Tibial artery (tissue), 4 donors: Measurements from ENCODE around the gene NECTIN4.

ENCODE experiments used
- DNase-seq, 2 donors: peaks; one replicate each; pipeline ENCODE4 v3.0.0-alpha.2; 2019
- H3K27ac ChIP-seq, 2 donors: fragments of 200-600 bp; sonication (generic) in 1 of 2; 1 replicate in 1 of 2; 2 replicates in 1 of 2; pipeline ENCODE4 v1.5.1; 2018 to 2019; ENCODE audit warnings: mild to moderate bottlenecking in 1 of 2
- H3K27me3 ChIP-seq, 2 donors: fragments of 200-600 bp; sonication (generic) in 1 of 2; one replicate each; pipeline versions ENCODE4 v1.5.1 to v1.6.0; 2016 to 2019
- H3K36me3 ChIP-seq, 3 donors: fragments of 200-600 bp; sonication (generic) in 2 of 3; one replicate each; pipeline ENCODE4 v1.5.1; 2016 to 2019; ENCODE audit warnings: mild to moderate bottlenecking in 2 of 3
- H3K4me1 ChIP-seq, 4 donors: fragments of 200-600 bp; sonication (generic) in 2 of 4; 1 replicate in 3 of 4; 2 replicates in 1 of 4; pipeline ENCODE4 v1.5.1; 2016 to 2019
- H3K4me3 ChIP-seq, 2 donors: fragments of 200-600 bp; sonication (generic) in 1 of 2; 1 replicate in 1 of 2; 2 replicates in 1 of 2; pipeline ENCODE4 v1.5.1; 2018 to 2019; ENCODE audit warnings: mild to moderate bottlenecking in 2 of 2
- H3K9me3 ChIP-seq, 3 donors: fragments of 200-600 bp; sonication (generic) in 1 of 3; one replicate each; pipeline ENCODE4 v1.5.1; 2016 to 2019
- intact Hi-C: fragments of 100-400 bp; cut with DNase I; formaldehyde crosslinking; loops from one replicate; pipeline ENCODE4 v1.15.0; 2023; ENCODE audit warnings: low total_unique reads
- TF ChIP-seq, protein P1 (sequence below), 2 experiments: fragments of 200-600 bp in 1 of 2; fragments of 450-650 bp in 1 of 2; IDR thresholded peaks; one replicate each; pipeline ENCODE4 v1.5.1; 2017 to 2019; ENCODE audit warnings: antibody characterized with exemption in 2 of 2, mild to moderate bottlenecking in 1 of 2, moderate library complexity in 1 of 2

NECTIN4 gene

GRCh38 chr1:161089251-161089924 is at the start of gene NECTIN4:
TSS of gene NECTIN4 (minus strand) at chr1:161089558. CDS start at chr1:161089296, 262 bp downstream.
- DNase-seq, result peak in 1 of 2 donors; percentile 54
- Histone ChIP-seq H3K27ac (no peak within 1 kb of the TSS), H3K27me3 (peaks cover 0 to 24% of the 10 kb centered on the region in 2 donors), H3K4me1 (no peaks in the 10 kb centered on the region), H3K9me3 (no peaks in the 10 kb centered on the region), H3K36me3 (no peaks in the 10 kb centered on the region), H3K4me3 (no peak within 1 kb of the TSS)
- TF ChIP-seq, protein P1, sequence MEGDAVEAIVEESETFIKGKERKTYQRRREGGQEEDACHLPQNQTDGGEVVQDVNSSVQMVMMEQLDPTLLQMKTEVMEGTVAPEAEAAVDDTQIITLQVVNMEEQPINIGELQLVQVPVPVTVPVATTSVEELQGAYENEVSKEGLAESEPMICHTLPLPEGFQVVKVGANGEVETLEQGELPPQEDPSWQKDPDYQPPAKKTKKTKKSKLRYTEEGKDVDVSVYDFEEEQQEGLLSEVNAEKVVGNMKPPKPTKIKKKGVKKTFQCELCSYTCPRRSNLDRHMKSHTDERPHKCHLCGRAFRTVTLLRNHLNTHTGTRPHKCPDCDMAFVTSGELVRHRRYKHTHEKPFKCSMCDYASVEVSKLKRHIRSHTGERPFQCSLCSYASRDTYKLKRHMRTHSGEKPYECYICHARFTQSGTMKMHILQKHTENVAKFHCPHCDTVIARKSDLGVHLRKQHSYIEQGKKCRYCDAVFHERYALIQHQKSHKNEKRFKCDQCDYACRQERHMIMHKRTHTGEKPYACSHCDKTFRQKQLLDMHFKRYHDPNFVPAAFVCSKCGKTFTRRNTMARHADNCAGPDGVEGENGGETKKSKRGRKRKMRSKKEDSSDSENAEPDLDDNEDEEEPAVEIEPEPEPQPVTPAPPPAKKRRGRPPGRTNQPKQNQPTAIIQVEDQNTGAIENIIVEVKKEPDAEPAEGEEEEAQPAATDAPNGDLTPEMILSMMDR (IDR thresholded peaks at IDR 0.05), result no peak
- intact Hi-C loops, result no loop called here

GRCh38 chr1:161138431-161138830 is 49.1 kb upstream of the NECTIN4 start:
- DNase-seq, result no peak

DNA sequence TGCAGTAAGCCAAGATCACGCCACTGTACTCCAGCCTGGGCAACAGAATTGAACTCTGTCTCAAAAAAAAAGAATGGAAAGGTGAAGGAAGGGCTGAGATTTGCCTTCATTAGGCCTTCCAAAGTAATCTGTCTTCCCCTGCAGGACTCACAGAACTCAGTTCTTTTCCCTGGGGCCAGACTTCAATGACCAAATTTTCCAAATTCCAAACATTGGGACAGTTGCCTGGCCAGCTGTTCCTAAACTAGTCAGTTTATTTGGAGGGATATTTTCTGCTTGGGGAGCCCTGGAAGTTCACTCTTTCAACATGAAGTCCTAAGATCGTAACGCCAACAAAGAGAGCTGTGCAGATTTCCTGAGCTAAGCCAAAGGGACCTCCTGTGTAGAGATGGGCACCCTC is 48.5 kb upstream of the NECTIN4 start:
- no peak for DNase-seq
- Histone ChIP-seq H3K27me3 (no peaks in the 10 kb centered on the region), H3K36me3 (no peaks in the 10 kb centered on the region), H3K4me1 (peaks cover 0 to 16% (median 11%) of the 10 kb centered on the region in 4 donors), H3K9me3 (no peaks in the 10 kb centered on the region), H3K4me3 (no peak overlapping the region), H3K27ac (no peak overlapping the region)
- intact Hi-C loops, result no loop called here
- TF ChIP-seq, protein P1 (IDR thresholded peaks at IDR 0.05), result no peak

More at GRCh38 chr1:161138431-161138830, 49.1 kb upstream of the NECTIN4 start:
- H3K4me1 ChIP-seq, result peaks cover 0 to 16% (median 11%) of the 10 kb centered on the region in 4 donors
- no peak overlapping the region for H3K27ac ChIP-seq
- TF ChIP-seq, protein P1 (IDR thresholded peaks at IDR 0.05), result no peak
- H3K36me3 ChIP-seq, result no peaks in the 10 kb centered on the region
- no peaks in the 10 kb centered on the region for H3K27me3 ChIP-seq
- intact Hi-C loops, result no loop called here
- H3K4me3 ChIP-seq, result no peak overlapping the region
- H3K9me3 ChIP-seq, result no peaks in the 10 kb centered on the region

DNA sequence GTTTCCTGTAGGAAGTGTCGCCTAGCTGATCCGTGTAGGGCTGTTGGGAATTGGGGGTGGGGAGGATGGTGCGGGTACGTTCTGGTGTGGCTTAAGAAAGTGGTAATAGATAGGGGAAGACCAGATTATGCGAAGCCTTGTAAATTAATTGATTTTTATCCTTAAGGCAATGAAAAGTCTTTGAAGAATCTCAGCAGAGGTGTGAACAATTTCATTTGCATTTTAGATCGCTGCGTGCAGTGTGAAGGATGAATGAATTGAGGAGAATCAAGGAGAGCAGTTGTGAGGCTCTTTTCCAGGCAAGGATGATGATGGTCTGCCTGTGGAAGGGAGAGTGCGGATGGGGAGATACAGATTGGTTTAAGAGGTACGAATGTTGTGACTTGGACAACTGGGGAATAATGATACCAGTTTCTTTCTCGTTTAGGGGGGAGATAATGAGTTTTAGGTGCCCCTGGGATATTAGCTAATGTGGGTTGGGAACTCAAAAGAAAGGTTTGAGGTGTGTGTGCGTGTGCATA is 43.9 kb upstream of the NECTIN4 start:
- no peak for DNase-seq
- Histone ChIP-seq H3K4me1 (peaks cover 0 to 52% (median 38%) of the 10 kb centered on the region in 4 donors), H3K27ac (peak overlapping the region; percentile 89 to 91), H3K4me3 (peak overlapping the region; percentile 74 to 85), H3K27me3 (no peaks in the 10 kb centered on the region), H3K36me3 (peaks cover 11 to 16% (median 13%) of the 10 kb centered on the region in 3 donors), H3K9me3 (no peaks in the 10 kb centered on the region)
- intact Hi-C loops, result no loop called here
- TF ChIP-seq, protein P1 (IDR thresholded peaks at IDR 0.05), result no peak

DNA sequence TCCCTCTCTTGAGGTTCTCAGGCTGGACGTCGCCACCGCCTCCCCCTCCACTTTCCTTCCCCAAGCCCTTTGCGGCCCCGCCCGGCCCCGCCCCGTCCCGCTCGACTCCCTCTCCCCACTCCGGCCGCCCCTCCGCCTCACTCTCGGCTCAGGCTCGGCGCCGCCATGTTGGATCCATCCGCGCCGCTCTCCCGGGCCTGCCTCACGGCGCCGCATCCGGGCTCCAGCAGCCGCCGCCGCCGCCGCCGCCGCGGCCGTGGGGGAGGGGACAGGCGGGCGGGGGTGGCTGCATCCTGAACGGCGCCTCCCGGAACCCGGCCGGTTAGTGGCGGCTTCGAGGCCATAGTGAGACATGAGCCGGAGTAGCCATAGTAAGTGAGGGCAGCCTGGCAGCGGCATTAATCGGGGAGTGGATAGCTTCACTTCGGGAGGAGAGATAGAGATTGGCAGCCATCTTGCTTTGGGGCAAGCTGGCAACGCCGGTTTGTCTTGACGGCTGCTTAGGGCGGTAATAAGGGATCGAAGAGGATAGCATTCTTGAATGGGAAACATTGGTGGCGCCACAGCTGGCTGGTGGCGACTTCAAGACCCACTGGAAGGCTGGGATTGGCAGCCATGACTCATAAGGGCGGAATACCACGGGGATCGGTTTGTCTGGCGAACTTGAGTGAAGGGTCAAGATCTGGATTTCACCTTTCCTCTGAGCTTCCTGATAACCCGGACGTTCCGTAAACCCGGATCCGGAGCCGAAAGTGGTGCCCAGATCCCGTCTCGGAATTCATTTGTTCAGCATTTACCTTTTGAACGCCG is 43.3 kb upstream of the NECTIN4 start, which contains the start of gene DEDD:
DEDD (minus strand) TSS at position 258 of the 810 bp plus-strand sequence. CDS start 8,205 bp downstream, outside the sequence.
- H3K4me3 ChIP-seq, result peak within 1 kb of the TSS; percentile 74 to 85
- intact Hi-C loops, result no loop called here
- peaks cover 0 to 58% (median 40%) of the 10 kb centered on the region in 4 donors for H3K4me1 ChIP-seq
- H3K27ac ChIP-seq, result peak within 1 kb of the TSS; percentile 89 to 91
- H3K27me3 ChIP-seq, result no peaks in the 10 kb centered on the region
- DNase-seq, result peak; percentile 98
- H3K9me3 ChIP-seq, result no peaks in the 10 kb centered on the region
- peaks cover 13 to 23% (median 17%) of the 10 kb centered on the region in 3 donors for H3K36me3 ChIP-seq
- TF ChIP-seq, protein P1 (IDR thresholded peaks at IDR 0.05), result no peak
